ENCODE data around the gene PHACTR2.

GRCh38 chr6:143766185-143766553, 88.4 kb downstream of the PHACTR2 start:
- TF ChIP-seq POLR2A (IDR thresholded peaks at IDR 0.05) (no peak), CTCF (IDR thresholded peaks at IDR 0.05) (no peak)

All from tibial nerve (tissue), 3 donors.